ENCODE measurements around the gene SIX5. TPM values are rescaled to one million over a fixed set of nuclear protein-coding genes. Genes with fewer than 3 reads are reported as not detected.
A peak's percentile ranks its signal among the peaks of the same experiment; 100 is the strongest.

Gene SIX5
- polyA plus RNA-seq, 2 of the 4 experiments (the other 2 are of a cell fraction), result 8.9 to 24.7 TPM

GRCh38 chr19:45758921-45759320, 10.1 kb downstream of the SIX5 start:
- 65% methylated on average over 7 of the region's 9 CpGs for WGBS (ENCODE audit: missing lambda C conversion rate)
- ChIA-PET POLR2A (interaction anchor here (1.6 kb wide), 1 partner anchor 10 kb away, joined by 4 read pairs; the partner anchor contains the start of gene SIX5), CTCF (interaction anchor here (0.7 to 74.3 kb wide), 7 partner anchors 9 to 66 kb away, joined by 3 to 2204 read pairs (median 68); partner anchors contain the start of genes DMPK, DMWD, FBXO46 and QPCTL)
- no peak for TF ChIP-seq HDAC2 (IDR thresholded peaks at IDR 0.05)
- no peak for TF ChIP-seq USF2 (IDR thresholded peaks at IDR 0.05)
- TF ChIP-seq PBX3 (IDR thresholded peaks at IDR 0.05), result no peak
- no peak for TF ChIP-seq HOXB5 (CRISPR knock-in tag; IDR thresholded peaks at IDR 0.05)
- TF ChIP-seq EHF (CRISPR knock-in tag; IDR thresholded peaks at IDR 0.05), result no peak
- TF ChIP-seq TFCP2L1 (CRISPR knock-in tag; IDR thresholded peaks at IDR 0.05), result no peak
- TF ChIP-seq ATOH8 (CRISPR knock-in tag; IDR thresholded peaks at IDR 0.05; ENCODE audit: low read depth), result no peak
- TF ChIP-seq BHLHE40 (IDR thresholded peaks at IDR 0.05; ENCODE audit: low read depth, low read length), result no peak
- no peak for TF ChIP-seq GATA3 (IDR thresholded peaks at IDR 0.05; ENCODE audit: borderline replicate concordance)
- TF ChIP-seq ESRRA (IDR thresholded peaks at IDR 0.05; ENCODE audit: borderline replicate concordance, low read length), result no peak
- TF ChIP-seq NFE2L2 (conservative IDR thresholded peaks at IDR 0.05; ENCODE audit: low read length), result no peak
- no peak for TF ChIP-seq ZNF302 (CRISPR knock-in tag; IDR thresholded peaks at IDR 0.05)
- no peak for TF ChIP-seq MAZ (IDR thresholded peaks at IDR 0.05; ENCODE audit: borderline replicate concordance, low read depth, low read length)
- TF ChIP-seq HMGXB4 (CRISPR knock-in tag; IDR thresholded peaks at IDR 0.05; ENCODE audit: borderline replicate concordance), result no peak
- TF ChIP-seq EHMT2 (IDR thresholded peaks at IDR 0.05; ENCODE audit: low read depth), result no peak
- no peak for TF ChIP-seq HOXB13 (CRISPR knock-in tag; IDR thresholded peaks at IDR 0.05; ENCODE audit: low read depth)
- TF ChIP-seq FOXS1 (CRISPR knock-in tag; IDR thresholded peaks at IDR 0.05), result no peak
- no peak overlapping the region for H3K4me3 ChIP-seq
- no peaks in the 10 kb centered on the region for H3K4me1 ChIP-seq
- no peaks in the 10 kb centered on the region for H3K9me3 ChIP-seq
- H3K4me2 ChIP-seq, result no peak overlapping the region
- no peak; a peak in 1 of 6 replicates for ATAC-seq
- DNase-seq (ENCODE audit: low read depth in 1 of 2, low spot score in 1 of 2), result no peak
- H3K27ac ChIP-seq, result no peak overlapping the region
- no peak for FAIRE-seq

- 0 out of 3 replicates have a peak, but pooled peaks cover 3% of the 10 kb centered on the region for H3K4me1 ChIP-seq
- H3K9me3 ChIP-seq, result no peaks in the 10 kb centered on the region
- ChIA-PET CTCF (interaction anchor here (1.0 to 74.3 kb wide), 5 partner anchors 10 to 65 kb away, joined by 3 to 2204 read pairs (median 96); partner anchors contain the start of genes DMPK, DMWD, QPCTL and RSPH6A), POLR2A (interaction anchor here (1.0 kb wide), 1 partner anchor 41 kb away, joined by 3 read pairs; no protein-coding TSS in a partner anchor)
- FAIRE-seq, result no peak
- H3K4me2 ChIP-seq, result no peak overlapping the region
- WGBS (ENCODE audit: missing lambda C conversion rate), result 79% methylated on average over 9 of the region's 9 CpGs
- H3K4me3 ChIP-seq, result no peak overlapping the region
- H3K27ac ChIP-seq, result no peak overlapping the region
- no peak for DNase-seq (ENCODE audit: low read depth in 1 of 2, low spot score in 1 of 2)
- TF ChIP-seq ZFP36 (IDR thresholded peaks at IDR 0.05; ENCODE audit: borderline replicate concordance, partially characterized antibody), result no peak
- TF ChIP-seq BCL3 (IDR thresholded peaks at IDR 0.05), result no peak
- TF ChIP-seq CEBPB (IDR thresholded peaks at IDR 0.05), result 0 out of 4 replicates have a peak, but pooled peaks of 1 of the 2 experiments have one; percentile 17
- ATAC-seq, result no peak
These were observed 11.4 kb downstream of the SIX5 start for GRCh38 chr19:45757695-45758094.

Measured in A549 (cell line).